HCT116 (cell line): Measurements from ENCODE around the gene PARP14.

Experiments used
- POLR2A ChIP-seq: IDR thresholded peaks from 2 replicates; pipeline ENCODE4 v1.7.0; 2011; ENCODE audit warnings: borderline replicate concordance; ENCODE audit not compliant: insufficient read depth, insufficient read length; ENCODE audit errors: extremely low read depth
- TF ChIP-seq, protein P1 (sequence below), 3 experiments: fragments of 200-600 bp in 1 of 3; sonication (generic) in 1 of 3; IDR thresholded peaks in 2 of 3; conservative IDR thresholded peaks in 1 of 3; 2 replicates each; pipeline ENCODE4 v1.5.1; 2012 to 2017; ENCODE audit warnings: low read depth in 2 of 3, low read length in 2 of 3, antibody characterized with exemption in 1 of 3, borderline replicate concordance in 1 of 3, control low read depth in 1 of 3, mild to moderate bottlenecking in 1 of 3, mixed read lengths in 1 of 3, mixed run types in 1 of 3, moderate library complexity in 1 of 3; ENCODE audit not compliant: insufficient read depth in 1 of 3

- TF ChIP-seq, protein P1, sequence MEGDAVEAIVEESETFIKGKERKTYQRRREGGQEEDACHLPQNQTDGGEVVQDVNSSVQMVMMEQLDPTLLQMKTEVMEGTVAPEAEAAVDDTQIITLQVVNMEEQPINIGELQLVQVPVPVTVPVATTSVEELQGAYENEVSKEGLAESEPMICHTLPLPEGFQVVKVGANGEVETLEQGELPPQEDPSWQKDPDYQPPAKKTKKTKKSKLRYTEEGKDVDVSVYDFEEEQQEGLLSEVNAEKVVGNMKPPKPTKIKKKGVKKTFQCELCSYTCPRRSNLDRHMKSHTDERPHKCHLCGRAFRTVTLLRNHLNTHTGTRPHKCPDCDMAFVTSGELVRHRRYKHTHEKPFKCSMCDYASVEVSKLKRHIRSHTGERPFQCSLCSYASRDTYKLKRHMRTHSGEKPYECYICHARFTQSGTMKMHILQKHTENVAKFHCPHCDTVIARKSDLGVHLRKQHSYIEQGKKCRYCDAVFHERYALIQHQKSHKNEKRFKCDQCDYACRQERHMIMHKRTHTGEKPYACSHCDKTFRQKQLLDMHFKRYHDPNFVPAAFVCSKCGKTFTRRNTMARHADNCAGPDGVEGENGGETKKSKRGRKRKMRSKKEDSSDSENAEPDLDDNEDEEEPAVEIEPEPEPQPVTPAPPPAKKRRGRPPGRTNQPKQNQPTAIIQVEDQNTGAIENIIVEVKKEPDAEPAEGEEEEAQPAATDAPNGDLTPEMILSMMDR (IDR thresholded peaks at IDR 0.05 in 2 of 3, conservative IDR thresholded peaks at IDR 0.05 in 1 of 3; ENCODE audit: borderline replicate concordance in 1 of 3, insufficient read depth in 1 of 3, low read depth in 2 of 3, low read length in 2 of 3) = no peak
- no peak for TF ChIP-seq POLR2A
These were observed 87.1 kb downstream of the PARP14 start for GRCh38 chr3:122767540-122768372.
